ENCODE data around the gene MAD1L1. TPM values are rescaled to one million over a fixed set of nuclear protein-coding genes. Genes with fewer than 3 reads are reported as not detected.

MAD1L1 gene
- total RNA-seq, 1 donor from 2014 or later = 41.4 TPM

DNA sequence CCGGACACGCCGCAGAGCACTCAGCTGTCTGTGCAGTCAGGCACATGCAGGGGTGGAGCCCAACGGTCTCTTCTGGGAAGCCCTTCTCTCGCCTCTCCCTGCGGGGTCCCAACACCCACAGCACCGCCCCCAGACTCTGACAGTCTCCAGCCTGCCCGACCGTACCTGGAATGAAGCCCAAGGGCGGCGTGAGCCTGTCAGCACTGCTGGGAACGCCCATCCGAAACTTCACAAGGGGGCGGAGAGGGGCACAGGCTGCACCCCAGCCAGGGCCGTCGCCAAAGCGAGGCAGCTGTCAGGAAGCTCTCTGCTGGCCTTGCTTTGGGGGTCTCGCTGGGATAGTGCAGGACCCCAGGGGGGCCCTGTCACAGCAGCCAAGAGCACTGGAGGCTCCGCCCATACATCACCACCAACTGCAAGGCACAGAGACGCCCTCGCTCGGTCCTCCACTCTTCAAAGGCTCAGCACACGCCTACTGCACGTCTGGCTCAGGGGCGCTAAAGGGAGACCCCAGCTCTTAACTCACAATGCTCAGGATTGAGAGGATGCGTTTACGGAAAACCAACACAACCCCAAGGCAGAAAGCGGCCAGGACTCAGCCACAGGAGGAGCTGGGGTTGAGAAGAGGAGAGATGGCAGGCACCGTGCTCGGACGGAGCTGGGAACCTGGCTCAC, 30.9 kb downstream of the MAD1L1 start:
- no peak for DNase-seq (ENCODE audit: low spot score)

DNA sequence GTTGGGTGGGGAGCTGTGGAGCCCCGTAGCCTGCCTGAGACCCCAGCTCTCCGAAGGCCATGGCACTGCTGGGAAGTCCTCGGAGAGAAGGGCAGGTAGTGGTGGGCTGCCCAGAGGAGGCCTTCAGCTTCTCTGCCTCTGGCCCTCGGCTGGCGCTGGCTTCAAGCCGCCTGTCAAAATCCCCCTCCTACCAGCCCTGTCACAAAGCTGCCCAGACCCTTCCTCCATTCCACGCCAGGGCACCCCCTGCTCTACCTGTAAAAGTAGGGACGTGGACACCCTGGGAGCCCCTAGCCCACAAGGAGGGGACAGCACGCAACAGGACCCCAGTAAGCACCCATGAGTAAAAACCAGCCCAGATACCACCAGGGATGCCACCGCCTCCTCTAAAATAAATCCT, 31.6 kb downstream of the MAD1L1 start:
- DNase-seq (ENCODE audit: low spot score) = no peak

DNA sequence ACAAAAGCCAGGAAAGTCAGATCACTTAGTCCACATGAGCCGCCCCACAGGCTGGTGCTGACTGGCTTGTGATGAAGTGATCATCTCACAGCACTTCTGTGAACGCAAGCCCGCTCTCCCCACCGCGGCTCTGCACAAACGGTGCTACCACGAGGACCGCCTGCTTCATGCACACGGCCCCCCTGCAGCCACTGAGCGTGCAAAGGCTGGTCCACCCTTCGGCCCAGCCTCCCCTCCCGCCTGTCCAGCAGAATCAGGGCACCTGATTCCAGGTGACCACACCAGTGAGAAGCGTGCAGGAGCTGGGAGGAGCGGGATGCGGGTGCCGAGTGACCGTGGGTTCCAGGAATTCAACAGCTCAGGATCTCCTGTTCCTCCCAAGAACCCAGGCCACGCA, 32.2 kb downstream of the MAD1L1 start:
- no peak for DNase-seq (ENCODE audit: low spot score)

DNA sequence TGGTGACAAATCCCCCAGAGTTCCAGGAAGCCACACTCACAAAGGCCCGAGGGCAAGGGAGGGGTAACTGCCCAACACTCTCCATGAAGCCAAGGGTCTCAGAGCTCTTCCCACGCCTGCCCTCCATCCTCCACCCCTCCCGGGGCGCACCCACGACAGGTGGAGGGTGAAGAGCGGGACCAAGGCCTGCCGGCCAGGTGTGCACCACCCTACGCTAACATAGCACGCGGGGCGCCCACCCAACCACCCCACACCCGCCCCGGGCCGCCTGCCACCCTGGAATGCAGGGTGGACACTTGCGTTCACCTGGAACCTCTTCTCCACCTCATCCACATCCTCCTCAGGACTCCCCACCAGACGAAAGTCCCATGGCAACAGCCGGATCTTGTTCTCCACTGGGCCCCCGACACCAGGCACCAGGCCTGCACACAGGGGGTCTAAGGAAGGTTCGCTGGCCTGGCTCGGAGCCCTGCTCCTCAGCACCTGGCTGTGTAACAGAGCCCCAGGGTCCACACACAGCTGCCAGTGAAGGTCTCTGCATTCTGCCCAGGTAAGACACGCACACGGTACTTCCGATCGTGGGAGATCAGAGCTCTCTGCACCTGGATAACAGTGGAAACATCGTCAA, 32.7 kb downstream of the MAD1L1 start:
- DNase-seq (ENCODE audit: low spot score) = no peak

DNA sequence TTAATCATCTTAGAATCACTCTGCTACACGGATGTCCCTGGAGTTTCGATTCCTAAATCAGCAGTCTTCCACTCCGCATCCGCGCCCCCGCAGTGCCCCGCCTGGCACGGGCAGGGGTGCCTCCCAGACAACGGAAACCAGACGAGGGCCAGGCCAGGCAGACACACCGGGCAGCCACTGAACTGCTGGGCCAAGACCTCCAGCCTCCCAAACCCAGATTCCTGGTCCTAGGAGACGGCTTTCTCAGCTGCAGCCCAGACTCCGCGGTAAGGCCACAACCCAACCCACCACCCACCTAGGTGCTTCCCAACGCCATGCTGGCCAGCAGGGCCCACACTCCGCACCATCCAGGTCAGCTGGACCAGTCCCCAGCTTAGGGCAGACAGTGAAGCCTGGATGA, 33.2 kb downstream of the MAD1L1 start:
- no peak for DNase-seq (ENCODE audit: low spot score)

DNA sequence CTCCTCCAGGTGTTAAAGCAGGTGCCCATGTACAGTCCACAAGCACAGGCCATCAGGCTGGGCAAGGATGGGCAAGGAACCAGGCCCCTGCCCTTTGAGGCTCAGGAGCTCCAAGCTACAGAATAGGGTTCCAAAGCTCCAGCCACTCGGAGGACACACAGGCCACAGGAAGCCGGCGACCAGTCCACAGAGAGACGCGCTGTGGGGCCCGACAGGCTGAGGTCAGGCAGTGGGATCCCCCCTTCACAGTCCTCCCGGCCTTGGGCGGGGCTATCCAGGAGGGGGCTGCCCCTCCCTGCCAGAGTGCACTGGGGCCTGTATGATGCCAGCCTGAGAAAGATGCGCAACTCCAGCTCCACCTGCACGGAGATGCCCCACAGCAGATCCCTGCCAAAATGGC, 34.0 kb downstream of the MAD1L1 start:
- DNase-seq (ENCODE audit: low spot score) = no peak

DNA sequence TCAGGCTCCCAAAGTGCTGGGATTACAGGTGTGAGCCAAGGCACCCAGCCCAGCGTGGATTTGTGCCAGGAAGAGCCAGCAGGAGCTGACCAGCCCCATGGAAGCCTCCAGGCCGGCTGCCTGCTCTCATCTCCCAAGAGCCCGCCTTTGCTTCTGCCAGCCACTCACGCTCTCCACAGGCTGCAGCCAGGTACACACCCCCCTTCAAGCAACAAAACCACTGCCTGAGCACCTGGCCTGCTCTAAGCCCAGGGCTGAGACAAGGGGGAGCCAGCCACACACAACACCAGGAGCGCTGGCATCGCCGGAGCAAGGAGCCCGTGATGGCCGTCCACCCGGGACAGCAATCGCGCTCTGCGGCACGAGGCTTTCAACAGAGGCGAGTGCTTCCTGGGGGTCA, 34.5 kb downstream of the MAD1L1 start:
- no peak for DNase-seq (ENCODE audit: low spot score)

DNA sequence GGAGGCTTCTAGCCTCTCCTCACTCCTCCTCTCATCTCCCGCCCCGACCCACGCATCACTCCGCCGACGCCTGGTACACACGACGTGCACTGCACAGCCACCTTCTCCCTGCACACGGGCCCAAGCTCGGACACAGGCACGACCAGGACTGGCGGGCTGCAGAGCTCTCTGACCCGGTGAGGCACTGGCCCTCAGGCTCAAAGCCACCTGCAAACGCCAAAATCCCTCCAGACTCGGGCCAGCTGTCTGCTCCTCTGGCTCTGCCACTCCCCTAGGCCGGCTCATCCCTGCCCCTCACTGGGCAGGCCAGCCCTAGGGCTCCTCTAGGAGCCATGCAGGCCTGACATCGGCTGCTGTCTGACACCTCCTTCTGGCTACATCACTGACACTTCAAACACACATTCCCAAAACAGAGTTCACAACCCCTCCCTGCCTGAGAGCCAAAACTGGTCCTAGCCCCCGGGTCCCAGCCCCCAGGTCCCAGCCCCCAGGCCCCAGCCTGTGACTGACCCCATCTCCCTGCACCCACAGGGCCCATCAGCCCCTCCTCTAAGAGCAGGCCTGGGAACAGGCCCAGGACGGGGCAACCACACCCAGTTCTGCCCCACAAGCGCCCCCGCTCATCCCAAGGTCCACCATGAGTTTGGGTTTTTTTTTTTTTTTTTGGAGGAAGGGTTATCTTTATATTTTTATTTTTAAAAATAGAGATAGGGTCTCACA, 35.1 kb downstream of the MAD1L1 start:
- DNase-seq (ENCODE audit: low spot score) = no peak

DNA sequence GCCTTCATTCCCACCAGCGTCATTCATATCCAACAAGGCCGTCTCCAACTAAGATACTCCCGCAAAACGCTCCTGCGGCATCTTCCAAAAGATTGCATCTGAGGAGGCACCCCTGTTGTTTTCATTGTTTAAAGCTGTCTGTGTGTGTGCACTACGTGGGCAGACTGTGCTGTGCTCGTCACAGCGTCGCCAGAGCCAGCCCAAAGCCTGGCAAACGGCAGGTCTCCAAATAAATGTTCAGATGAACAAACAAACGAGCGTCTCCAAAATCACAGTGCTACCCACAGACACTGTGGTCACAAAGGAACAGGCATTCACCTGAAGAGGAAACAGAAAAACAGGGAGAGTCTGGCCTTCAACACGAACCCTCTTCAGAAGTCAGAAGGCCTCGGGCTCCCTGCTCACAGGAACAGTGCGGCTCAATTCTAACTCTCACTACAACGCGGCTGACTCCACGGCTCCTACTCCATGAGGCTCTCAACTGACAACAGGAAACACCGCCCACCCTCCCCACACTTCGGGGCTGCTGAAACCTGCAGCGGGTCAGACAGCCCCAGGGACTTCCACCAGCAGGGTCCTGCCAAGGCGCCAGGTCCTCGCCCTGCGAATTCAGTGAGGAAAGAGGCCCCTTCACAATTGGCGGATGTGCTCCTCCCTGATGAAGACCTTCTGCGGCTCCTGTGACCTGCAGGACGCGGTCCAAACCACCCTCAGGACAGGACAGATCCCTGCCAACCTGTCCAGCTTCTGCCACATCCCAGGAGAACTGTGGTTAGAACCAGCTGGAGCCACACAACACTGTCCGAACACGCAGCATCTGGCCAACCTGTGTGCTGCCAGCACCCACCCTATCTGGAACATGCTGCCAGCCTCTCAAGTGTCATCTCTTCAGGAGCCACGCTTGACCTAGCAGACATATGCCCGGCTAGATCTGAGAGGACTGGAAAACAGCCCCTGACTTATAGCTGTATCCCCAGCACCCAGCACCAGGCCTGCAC, 36.1 kb downstream of the MAD1L1 start:
- DNase-seq (ENCODE audit: low spot score) = no peak

DNA sequence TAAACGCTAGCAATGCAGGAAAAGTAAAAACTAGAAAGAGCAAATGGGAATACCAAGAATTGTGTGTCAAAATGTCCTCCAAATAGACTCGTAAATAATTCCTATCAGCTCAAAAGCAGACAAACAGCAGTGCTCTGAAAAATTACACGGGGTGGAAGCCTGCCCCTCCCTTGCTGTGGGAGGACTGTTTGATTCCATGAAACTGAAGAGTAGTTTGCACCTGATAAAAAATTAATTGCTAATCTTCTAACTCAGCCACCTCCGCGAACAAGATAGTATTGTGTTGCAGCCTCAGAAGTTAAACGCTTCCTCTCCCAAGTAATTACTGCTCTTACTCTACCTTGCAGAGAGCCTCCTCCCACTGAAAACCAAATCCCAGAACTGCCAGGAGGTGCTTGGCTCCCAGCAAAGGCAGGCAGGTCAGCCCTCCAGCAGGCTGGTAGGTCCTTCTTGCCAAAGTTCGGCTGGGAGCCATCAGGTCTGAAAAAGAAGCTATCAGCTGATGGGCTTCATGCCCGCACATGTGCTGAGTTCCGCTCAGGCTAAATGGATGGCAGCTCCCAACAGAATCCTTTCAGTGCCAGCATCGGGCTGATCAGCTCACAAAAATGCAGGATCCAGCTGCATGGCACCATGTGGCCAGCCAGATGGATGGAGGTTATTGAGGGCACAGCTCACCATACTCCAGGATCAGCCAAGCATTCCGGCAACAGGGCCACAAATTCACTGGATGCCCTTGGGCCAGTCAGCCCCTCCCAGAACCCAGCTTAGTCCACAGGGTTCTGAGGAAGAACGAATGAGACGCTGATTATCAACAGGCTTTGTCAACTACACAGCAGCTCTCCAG, 37.1 kb downstream of the MAD1L1 start:
- no peak for DNase-seq (ENCODE audit: low spot score)

DNA sequence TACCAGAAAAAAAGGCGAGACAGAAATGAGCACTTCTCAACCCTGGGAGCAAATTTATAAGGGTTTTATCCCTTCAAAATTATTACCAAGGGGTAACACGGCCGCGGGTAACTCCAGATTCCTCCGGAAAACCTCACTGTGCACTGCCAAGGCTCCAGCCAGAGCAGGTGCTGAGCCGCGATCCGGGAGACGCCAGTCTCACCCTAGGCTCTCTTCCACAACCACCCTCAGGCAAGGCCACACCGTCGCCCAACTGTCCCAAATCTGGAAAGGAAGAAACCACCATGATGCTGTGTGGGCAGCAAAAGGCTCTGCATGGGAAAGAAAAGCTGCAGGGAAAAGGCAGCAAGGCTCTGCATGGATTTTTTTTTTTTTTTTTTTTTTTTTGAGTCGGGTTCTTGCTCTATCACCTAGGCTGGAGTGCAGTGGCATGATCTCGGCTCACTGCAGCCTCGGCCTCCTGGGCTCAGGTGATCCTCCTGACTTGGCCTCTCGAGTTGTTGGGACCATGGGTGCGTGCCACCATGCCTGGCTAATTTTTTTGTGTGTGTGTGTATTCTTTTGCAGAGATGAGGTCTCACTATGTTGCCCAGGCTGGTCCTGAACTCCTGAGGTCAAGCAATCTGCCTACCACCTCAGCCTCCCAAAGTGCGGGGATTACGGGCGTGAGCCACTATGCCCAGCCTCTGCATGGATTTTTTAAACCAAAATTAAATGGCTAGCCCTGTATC, 39.0 kb downstream of the MAD1L1 start:
- no peak for DNase-seq (ENCODE audit: low spot score)

DNA sequence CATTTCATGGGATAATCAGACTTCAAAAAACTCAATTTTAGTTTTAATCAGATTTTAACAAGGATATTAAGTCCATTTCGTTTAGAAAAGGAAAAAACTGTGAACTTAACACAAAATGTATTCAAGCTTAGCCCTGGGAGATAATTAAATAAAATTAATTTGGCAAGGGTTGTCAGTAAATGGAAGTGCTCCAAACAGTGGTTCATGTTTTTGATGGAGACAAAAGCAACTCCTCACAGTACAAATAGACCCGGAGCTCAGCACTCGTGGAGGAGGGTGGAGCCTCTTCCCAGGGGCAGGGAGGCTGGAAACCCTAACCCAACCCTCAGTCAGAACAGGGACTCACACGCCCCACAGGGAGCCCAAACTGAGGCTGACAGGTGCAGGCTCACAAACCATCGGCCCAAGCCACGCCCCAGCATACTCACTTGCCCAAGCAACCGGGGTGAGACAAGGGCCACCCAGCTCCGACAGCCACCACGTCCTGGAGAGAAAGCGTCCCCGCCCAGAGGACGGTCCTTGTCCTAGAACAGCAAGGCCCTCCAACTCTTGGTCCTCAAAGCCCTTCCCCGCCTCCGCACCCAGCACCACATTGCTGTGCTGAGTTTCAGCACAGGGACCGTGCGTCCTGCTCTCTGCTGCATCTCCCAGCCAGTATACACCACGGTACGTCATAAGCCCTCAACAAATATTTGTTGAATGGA, 39.8 kb downstream of the MAD1L1 start:
- no peak for DNase-seq (ENCODE audit: low spot score)

DNA sequence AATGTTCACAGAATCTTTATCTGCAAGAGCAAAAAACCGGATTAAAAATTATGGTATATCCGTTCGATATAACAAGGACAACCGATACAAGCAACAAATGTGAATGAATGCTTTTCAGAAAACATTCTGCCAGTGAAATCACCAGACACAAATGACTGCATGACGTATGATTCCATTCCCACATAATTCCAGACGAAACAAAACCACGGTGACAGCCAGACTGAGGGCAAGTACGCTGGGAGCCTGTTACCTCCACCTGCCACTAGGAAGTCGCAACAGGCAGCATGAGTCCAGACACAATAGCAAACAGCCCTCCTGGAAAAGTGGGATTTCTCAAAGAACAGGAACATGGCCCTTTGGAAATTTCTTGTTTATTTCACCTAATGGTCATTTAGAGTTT, 41.7 kb downstream of the MAD1L1 start:
- no peak for DNase-seq (ENCODE audit: low spot score)

DNA sequence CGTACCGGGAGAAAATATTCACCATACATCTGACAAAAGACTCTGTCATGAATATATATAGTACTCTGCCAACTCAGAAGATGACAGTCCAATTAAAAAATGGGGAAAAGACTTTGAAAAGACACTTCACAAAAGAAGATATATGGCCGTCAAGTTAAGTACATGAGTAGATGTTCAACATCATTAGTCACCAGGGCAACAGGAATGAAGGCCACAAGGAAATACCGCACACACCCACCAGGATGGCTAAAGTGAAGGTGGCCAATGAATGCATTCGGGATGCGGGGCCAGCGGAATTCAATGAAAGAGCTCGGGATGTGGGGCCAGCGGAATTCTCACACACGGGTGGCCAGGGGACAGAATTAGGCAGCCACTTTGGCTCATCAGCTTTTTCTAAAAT, 42.2 kb downstream of the MAD1L1 start:
- DNase-seq (ENCODE audit: low spot score) = no peak

DNA sequence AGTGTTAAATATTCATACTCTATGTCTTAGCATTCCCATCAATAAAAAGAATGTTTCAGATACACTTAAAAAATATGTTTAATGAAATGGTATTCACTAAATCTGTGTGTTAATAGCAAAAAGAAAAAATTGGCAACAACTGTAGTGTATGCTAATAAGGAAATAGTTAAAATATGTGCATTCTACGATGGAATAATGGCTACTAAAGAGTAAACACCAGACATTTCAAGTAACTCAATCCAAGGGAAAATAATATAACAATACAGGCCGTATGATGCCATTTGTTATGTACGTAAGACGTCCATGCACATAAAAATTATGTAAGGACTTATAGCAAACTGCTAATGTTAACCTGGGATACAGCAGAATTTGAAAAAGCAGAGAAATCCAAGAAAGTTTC, 46.6 kb downstream of the MAD1L1 start:
- no peak for DNase-seq (ENCODE audit: low spot score)

DNA sequence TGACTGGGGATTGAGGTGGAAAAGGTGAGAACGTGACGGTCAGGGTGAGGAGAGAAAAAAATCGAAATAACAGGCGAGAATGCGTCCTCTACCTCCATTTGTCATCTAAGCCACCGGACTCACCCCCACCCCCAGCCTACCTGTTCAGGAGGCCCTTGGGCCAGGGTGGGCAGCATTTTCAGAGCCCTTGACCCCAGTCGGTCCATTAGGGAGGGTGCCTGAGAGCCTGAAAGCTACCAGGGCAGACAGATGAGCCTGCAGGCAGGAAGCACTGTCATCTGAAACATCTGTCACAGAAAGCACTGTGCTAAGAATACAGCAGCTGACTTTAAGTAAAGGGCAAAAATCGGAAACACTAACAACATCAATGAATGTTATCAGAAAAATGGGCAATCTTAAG, 47.0 kb downstream of the MAD1L1 start:
- no peak for DNase-seq (ENCODE audit: low spot score)

DNA sequence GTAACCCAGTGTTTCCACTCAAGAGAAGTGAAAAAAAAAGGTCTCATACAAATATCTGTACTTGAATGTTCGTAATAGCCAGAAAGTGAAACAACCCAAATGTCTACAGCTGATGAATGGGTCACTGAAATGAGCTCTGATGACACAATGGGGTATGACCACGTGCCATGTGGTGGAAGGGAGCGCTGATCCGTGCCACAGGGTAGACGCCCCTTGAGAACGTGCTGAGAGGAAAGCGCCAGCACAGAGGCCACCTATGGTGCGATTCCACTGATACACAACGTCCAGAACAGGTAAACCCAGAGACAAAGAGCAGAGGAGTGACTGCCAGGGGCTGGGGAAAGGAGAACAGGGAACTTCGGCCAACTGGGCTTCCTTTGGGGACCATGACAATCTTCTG, 50.3 kb downstream of the MAD1L1 start:
- no peak for DNase-seq (ENCODE audit: low spot score)

DNA sequence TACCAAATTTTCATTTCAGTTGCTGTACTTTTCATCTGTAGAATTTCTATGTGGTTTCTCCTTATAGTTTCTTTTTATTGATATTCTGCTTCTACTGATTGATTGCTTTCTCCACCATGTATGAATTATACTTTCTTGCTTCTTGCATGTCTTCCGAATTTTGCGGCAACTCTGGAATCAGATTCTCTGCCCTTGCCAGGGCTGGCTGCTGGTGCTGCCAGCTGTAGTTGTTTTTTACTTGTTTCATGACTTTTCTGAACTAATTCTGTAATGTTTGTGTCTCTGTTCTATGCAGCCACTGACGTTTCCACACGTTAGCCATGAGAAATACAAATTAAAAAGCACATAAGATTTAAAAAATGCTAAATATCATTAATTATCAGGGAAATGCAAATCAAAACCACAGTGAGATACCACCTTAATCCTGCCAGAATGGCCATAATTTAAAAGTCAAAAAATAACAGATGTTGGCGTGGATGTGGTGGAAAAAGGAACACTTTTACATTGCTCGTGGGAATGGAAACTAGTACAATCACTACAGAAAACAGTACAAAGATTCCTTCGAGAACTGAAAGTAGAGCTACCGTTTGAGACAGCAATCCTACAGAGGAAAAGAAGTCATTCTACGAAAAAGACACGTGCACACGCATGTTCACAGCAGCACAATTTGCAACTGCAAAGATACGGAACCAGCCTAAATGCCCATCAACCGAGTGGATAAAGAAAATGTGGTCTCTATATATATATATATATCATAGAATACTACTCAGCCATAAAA, 51.5 kb downstream of the MAD1L1 start:
- DNase-seq (ENCODE audit: low spot score) = no peak

DNA sequence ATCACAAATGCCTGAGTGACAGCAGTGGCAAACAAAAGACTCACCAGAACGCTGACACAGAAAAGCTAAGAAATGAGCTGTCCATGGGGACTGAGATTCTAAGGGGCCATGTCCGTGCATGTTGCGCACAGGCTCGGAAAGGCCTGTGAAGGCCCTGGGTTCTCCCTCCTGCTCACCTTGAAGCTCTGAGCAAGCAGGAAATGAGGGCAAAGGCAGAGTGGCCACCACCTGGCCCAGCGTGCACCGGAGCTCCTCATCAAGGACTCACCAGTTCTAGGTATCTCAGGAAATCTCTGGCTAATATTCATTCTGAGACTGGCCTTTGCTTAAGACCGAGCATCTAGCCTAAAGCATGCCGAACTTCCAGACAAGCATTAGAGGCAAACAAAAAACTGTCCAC, 52.7 kb downstream of the MAD1L1 start:
- no peak for DNase-seq (ENCODE audit: low spot score)

All from ureter (tissue), 1 donor.